Calu3 (cell line): ENCODE measurements around the gene COPE. TPM values are rescaled to one million over a fixed set of nuclear protein-coding genes. Genes with fewer than 3 reads are reported as not detected.

ENCODE experiments used
- BruUV-seq: library from RNA; stranded (reverse); fragments of 400-500 nt; replicated peaks from 2 replicates; lab custom pipeline; 2021; lab: Mats Ljungman, UMichigan
- CTCF ChIA-PET: fragments of 300-600 bp; sonication (Branson Sonifier 250); formaldehyde crosslinking; loops from one replicate; lab custom pipeline; 2022; ENCODE audit warnings: antibody characterized with exemption; lab: Charles Lee
- DNase-seq: peaks from one replicate; pipeline ENCODE4 v3.0.0; 2022
- H3K27ac Mint-ChIP-seq: one replicate; pipeline ENCODE4 v1.8.0; 2022; ENCODE audit warnings: mixed read lengths; ENCODE audit not compliant: unreplicated experiment
- H3K27me3 Mint-ChIP-seq: one replicate; pipeline ENCODE4 v1.8.0; 2022; ENCODE audit warnings: mixed read lengths; ENCODE audit not compliant: unreplicated experiment
- H3K36me3 Mint-ChIP-seq: one replicate; pipeline ENCODE4 v1.8.0; 2022; ENCODE audit warnings: mild to moderate bottlenecking, moderate library complexity, mixed read lengths; ENCODE audit not compliant: insufficient read depth, unreplicated experiment
- H3K4me1 Mint-ChIP-seq: one replicate; pipeline ENCODE4 v1.8.0; 2022; ENCODE audit warnings: mild to moderate bottlenecking, low read depth, mixed read lengths; ENCODE audit not compliant: unreplicated experiment
- H3K4me3 Mint-ChIP-seq: one replicate; pipeline ENCODE4 v1.8.0; 2022; ENCODE audit warnings: mild to moderate bottlenecking, low read depth, moderate library complexity, mixed read lengths; ENCODE audit not compliant: unreplicated experiment
- H3K9me3 Mint-ChIP-seq: one replicate; pipeline ENCODE4 v1.8.0; 2022; ENCODE audit warnings: low read depth, mixed read lengths; ENCODE audit not compliant: unreplicated experiment
- intact Hi-C: fragments of 100-400 bp; cut with micrococcal nuclease; formaldehyde crosslinking; loops from one replicate; pipeline ENCODE4 v1.10.0; 2022; ENCODE audit not compliant: unreplicated experiment
- total RNA-seq: library from RNA; stranded (reverse); gene quantifications from 2 replicates; pipeline ENCODE4 v1.2.3, GENCODE V29; 2022
- TF ChIP-seq, protein P1 (sequence below): fragments of 200-600 bp; IDR thresholded peaks from one replicate; pipeline ENCODE4 v1.8.0; 2022; ENCODE audit warnings: antibody characterized with exemption; ENCODE audit not compliant: unreplicated experiment

COPE gene
- total RNA-seq, 1 experiment from 2014 or later, result 143 TPM

DNA sequence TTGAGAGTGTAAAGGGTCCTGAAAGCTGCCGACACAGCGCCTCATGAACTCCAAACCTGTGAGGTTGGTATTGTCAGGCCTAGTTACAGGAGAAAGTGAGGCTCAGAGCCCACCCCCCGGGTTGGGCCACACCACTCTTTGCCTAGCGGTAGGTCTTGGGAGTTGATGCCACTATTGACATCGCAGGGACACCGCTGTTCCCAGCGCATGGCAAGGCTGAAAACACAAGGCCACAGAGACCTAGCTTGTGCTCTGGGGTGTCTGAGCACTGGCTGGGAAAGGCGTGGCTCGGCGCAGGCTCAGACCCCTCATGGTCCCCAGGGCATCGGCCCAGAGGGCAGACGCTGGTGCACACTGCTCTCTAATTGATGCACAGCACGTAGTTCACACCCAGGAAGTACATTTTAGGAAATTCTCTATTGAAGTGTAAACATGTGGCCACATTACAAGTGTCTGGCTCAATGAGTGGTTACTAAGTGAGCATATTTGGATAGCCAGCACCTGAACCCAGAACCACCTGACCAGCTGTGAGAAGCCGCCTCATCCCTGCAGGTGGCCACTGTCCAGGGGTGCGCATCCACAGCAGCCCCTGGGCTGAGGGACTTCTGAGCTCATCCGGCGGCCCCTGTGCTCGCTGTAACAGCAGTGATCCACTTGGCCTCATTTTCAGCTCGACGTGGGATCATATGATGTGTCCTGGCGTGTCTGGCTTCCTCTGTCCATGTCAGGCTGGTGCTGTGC is 60.1 kb downstream of the COPE start:
- no peaks in the 10 kb centered on the region for H3K9me3 Mint-ChIP-seq
- CTCF ChIA-PET, result no interaction called here
- no peak overlapping the region for H3K27ac Mint-ChIP-seq
- H3K27me3 Mint-ChIP-seq, result no peaks in the 10 kb centered on the region
- no peaks in the 10 kb centered on the region for H3K4me1 Mint-ChIP-seq
- intact Hi-C loops, result no loop called here
- DNase-seq, result no peak
- peaks cover 36% of the 10 kb centered on the region for H3K36me3 Mint-ChIP-seq
- no peak overlapping the region for H3K4me3 Mint-ChIP-seq
- BruUV-seq, result no TSS peak
- TF ChIP-seq, protein P1, sequence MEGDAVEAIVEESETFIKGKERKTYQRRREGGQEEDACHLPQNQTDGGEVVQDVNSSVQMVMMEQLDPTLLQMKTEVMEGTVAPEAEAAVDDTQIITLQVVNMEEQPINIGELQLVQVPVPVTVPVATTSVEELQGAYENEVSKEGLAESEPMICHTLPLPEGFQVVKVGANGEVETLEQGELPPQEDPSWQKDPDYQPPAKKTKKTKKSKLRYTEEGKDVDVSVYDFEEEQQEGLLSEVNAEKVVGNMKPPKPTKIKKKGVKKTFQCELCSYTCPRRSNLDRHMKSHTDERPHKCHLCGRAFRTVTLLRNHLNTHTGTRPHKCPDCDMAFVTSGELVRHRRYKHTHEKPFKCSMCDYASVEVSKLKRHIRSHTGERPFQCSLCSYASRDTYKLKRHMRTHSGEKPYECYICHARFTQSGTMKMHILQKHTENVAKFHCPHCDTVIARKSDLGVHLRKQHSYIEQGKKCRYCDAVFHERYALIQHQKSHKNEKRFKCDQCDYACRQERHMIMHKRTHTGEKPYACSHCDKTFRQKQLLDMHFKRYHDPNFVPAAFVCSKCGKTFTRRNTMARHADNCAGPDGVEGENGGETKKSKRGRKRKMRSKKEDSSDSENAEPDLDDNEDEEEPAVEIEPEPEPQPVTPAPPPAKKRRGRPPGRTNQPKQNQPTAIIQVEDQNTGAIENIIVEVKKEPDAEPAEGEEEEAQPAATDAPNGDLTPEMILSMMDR, result no peak

DNA sequence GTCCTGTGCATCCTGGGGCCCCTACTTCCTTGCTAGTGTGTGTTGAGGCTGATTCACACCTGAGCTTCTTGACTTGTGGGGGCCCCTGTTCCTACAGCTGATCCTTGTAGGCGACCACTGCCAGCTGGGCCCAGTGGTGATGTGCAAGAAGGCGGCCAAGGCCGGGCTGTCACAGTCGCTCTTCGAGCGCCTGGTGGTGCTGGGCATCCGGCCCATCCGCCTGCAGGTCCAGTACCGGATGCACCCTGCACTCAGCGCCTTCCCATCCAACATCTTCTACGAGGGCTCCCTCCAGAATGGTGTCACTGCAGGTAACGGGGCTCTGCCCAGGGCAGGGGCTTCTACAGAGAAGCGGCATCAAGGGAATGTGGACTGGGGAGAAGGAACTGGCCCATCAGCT is 62.0 kb downstream of the COPE start:
- intact Hi-C loops, result no loop called here
- TF ChIP-seq, protein P1, result no peak
- no peaks in the 10 kb centered on the region for H3K4me1 Mint-ChIP-seq
- no TSS peak for BruUV-seq
- CTCF ChIA-PET, result no interaction called here
- no peak for DNase-seq
- H3K27me3 Mint-ChIP-seq, result no peaks in the 10 kb centered on the region
- H3K9me3 Mint-ChIP-seq, result no peaks in the 10 kb centered on the region
- no peak overlapping the region for H3K27ac Mint-ChIP-seq
- peaks cover 28% of the 10 kb centered on the region for H3K36me3 Mint-ChIP-seq
- no peak overlapping the region for H3K4me3 Mint-ChIP-seq

- H3K36me3 Mint-ChIP-seq, result peaks cover 27% of the 10 kb centered on the region
- TF ChIP-seq, protein P1, result no peak
- no peak for DNase-seq
- H3K4me1 Mint-ChIP-seq, result no peaks in the 10 kb centered on the region
- CTCF ChIA-PET, result no interaction called here
- no peak overlapping the region for H3K27ac Mint-ChIP-seq
- no peak overlapping the region for H3K4me3 Mint-ChIP-seq
- no TSS peak for BruUV-seq
- H3K9me3 Mint-ChIP-seq, result no peaks in the 10 kb centered on the region
- intact Hi-C loops, result no loop called here
- H3K27me3 Mint-ChIP-seq, result no peaks in the 10 kb centered on the region
Observed at GRCh38 chr19:18856385-18857126, 62.6 kb downstream of the COPE start.

DNA sequence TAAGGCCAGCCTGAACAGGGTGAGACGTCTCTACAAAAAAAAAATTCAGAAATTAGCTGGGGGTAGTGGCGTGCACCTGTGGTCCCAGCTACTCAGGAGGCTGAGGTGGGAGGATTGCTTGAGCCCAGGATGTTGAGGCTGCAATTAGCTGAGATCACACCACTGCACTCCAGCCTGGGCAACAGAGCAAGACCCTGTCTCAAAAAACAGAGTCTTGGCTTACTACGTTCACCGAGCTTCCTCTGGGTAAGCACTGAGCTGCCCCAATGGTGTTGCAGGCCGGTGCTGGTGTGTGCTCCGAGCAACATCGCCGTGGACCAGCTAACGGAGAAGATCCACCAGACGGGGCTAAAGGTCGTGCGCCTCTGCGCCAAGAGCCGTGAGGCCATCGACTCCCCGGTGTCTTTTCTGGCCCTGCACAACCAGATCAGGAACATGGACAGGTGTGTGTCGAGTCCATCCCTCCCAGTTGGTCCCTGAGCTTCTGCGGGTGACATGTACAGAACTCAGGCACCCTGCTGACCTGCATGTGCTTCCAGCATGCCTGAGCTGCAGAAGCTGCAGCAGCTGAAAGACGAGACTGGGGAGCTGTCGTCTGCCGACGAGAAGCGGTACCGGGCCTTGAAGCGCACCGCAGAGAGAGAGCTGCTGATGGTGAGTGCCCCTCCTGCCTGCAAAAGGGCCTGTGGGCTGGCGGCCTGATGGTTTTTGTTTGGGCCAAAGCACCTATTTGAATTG is 63.4 kb downstream of the COPE start:
- Mint-ChIP-seq H3K27me3 (no peaks in the 10 kb centered on the region), H3K36me3 (peaks cover 28% of the 10 kb centered on the region), H3K4me3 (no peak overlapping the region), H3K4me1 (no peaks in the 10 kb centered on the region), H3K27ac (no peak overlapping the region), H3K9me3 (no peaks in the 10 kb centered on the region)
- BruUV-seq, result no TSS peak
- TF ChIP-seq, protein P1, result no peak
- intact Hi-C loops, result no loop called here
- CTCF ChIA-PET, result no interaction called here
- no peak for DNase-seq
